Stomach (tissue), 4 donors: ENCODE measurements around the gene MCM3AP.

ENCODE experiments used
- EP300 ChIP-seq: sonication (generic); formaldehyde crosslinking; IDR thresholded peaks from one replicate; pipeline ENCODE4 v1.6.1; 2017; ENCODE audit warnings: antibody characterized with exemption
- POLR2A ChIP-seq, 4 donors: fragments of 450-650 bp; IDR thresholded peaks; one replicate each; pipeline ENCODE4 v1.6.1; 2016; ENCODE audit warnings: antibody characterized with exemption in 4 of 4, control low read depth in 2 of 4, mild to moderate bottlenecking in 1 of 4, moderate library complexity in 1 of 4
- POLR2AphosphoS5 ChIP-seq, 3 donors: sonication (generic); formaldehyde crosslinking; IDR thresholded peaks; one replicate each; pipeline ENCODE4 v1.6.1; 2016; ENCODE audit warnings: antibody characterized with exemption in 3 of 3
- TF ChIP-seq, protein P1 (sequence below), 7 experiments: fragments of 450-650 bp in 4 of 7; fragments of 200-600 bp in 3 of 7; sonication (generic) in 3 of 7; IDR thresholded peaks; one replicate each; pipeline ENCODE4 v1.5.1; 2016 to 2019; ENCODE audit warnings: antibody characterized with exemption in 7 of 7, control low read depth in 2 of 7, mild to moderate bottlenecking in 1 of 7

- TF ChIP-seq, protein P1, sequence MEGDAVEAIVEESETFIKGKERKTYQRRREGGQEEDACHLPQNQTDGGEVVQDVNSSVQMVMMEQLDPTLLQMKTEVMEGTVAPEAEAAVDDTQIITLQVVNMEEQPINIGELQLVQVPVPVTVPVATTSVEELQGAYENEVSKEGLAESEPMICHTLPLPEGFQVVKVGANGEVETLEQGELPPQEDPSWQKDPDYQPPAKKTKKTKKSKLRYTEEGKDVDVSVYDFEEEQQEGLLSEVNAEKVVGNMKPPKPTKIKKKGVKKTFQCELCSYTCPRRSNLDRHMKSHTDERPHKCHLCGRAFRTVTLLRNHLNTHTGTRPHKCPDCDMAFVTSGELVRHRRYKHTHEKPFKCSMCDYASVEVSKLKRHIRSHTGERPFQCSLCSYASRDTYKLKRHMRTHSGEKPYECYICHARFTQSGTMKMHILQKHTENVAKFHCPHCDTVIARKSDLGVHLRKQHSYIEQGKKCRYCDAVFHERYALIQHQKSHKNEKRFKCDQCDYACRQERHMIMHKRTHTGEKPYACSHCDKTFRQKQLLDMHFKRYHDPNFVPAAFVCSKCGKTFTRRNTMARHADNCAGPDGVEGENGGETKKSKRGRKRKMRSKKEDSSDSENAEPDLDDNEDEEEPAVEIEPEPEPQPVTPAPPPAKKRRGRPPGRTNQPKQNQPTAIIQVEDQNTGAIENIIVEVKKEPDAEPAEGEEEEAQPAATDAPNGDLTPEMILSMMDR (IDR thresholded peaks at IDR 0.05) = no peak
- TF ChIP-seq EP300 (no peak), POLR2A (IDR thresholded peaks at IDR 0.05) (no peak), POLR2AphosphoS5 (IDR thresholded peaks at IDR 0.05) (no peak)
These were observed 62.8 kb downstream of the MCM3AP start for GRCh38 chr21:46222436-46223116.
